GM06990 (cell line): ENCODE measurements around the gene ELAVL1.

Experiments used
- DNase-seq: peaks from one replicate; pipeline ENCODE4 v3.0.0-alpha.2; 2011; ENCODE audit not compliant: insufficient read length; ENCODE audit errors: extremely low read depth
- H3K27me3 ChIP-seq: replicated peaks from 2 replicates; pipeline ENCODE4 v1.6.0; 2011; ENCODE audit warnings: low read length; ENCODE audit not compliant: control insufficient read depth, insufficient read depth
- H3K36me3 ChIP-seq: 2 replicates; pipeline ENCODE4 v1.5.1; 2011; ENCODE audit warnings: low read length; ENCODE audit not compliant: control insufficient read depth, insufficient read depth
- H3K4me3 ChIP-seq: replicated peaks from 2 replicates; pipeline ENCODE4 v1.5.1; 2011; ENCODE audit warnings: low read depth, mild to moderate bottlenecking, control low read depth, low read length
- TF ChIP-seq, protein P1 (sequence below): IDR thresholded peaks from 2 replicates; pipeline ENCODE4 v1.5.1; 2011; ENCODE audit warnings: low read length, control low read depth, mild to moderate bottlenecking, inconsistent platforms; ENCODE audit not compliant: insufficient read depth, poor library complexity, severe bottlenecking

The ELAVL1 gene

DNA sequence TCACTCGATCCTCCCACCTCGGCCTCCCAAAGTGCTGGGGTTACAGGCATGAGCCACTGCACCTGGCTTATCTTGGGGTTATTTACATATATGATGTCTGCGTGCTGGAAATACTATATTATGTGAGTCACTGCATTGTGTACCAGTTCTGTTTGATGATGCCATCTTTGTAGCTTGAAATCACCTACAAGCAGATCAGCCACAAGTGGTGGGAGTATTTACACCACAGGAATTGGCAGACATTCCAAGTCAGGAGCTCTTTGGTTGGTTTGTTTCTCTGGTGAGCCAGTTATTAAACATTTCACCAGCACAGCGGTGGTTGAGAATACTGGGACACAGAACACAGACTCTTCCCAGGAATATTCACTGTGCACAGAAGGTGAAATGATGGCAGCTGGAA is 57.5 kb downstream of the ELAVL1 start:
- Histone ChIP-seq H3K4me3 (no peak overlapping the region), H3K36me3 (no peaks in the 10 kb centered on the region), H3K27me3 (no peaks in the 10 kb centered on the region)
- TF ChIP-seq, protein P1, sequence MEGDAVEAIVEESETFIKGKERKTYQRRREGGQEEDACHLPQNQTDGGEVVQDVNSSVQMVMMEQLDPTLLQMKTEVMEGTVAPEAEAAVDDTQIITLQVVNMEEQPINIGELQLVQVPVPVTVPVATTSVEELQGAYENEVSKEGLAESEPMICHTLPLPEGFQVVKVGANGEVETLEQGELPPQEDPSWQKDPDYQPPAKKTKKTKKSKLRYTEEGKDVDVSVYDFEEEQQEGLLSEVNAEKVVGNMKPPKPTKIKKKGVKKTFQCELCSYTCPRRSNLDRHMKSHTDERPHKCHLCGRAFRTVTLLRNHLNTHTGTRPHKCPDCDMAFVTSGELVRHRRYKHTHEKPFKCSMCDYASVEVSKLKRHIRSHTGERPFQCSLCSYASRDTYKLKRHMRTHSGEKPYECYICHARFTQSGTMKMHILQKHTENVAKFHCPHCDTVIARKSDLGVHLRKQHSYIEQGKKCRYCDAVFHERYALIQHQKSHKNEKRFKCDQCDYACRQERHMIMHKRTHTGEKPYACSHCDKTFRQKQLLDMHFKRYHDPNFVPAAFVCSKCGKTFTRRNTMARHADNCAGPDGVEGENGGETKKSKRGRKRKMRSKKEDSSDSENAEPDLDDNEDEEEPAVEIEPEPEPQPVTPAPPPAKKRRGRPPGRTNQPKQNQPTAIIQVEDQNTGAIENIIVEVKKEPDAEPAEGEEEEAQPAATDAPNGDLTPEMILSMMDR = no peak
- no peak for DNase-seq

DNA sequence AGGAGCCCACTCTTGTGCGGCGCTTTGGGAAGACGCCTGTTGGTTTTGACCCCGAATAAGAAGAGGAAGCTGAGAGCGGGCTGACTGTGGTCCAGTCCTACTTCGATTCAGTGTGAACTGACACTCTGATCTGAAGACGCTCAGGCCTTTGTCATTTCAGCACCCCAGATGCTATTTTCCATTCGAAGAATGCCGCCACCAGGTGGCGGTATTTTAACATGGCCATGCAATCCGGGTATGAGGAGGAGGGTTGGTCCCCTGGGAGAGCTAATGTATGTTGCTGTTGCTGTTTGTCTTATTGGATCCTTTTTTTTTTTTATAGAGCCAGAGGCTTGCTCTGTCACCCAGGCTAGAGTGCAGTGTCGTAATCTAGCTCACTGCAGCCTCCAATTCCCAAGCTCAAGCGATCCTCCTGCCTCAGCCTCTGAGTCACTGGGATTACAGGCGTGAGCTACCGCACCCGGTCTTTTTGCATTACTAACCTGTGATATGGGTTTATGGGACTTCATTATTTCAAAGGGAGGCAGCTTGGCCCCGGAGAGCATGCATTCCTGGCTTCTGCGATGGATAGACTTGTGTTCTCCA is 61.2 kb downstream of the ELAVL1 start:
- TF ChIP-seq, protein P1 = peak; percentile 80
- H3K36me3 ChIP-seq = peaks cover 4% of the 10 kb centered on the region
- no peaks in the 10 kb centered on the region for H3K27me3 ChIP-seq
- DNase-seq = no peak
- peak overlapping the region; percentile 64 for H3K4me3 ChIP-seq

DNA sequence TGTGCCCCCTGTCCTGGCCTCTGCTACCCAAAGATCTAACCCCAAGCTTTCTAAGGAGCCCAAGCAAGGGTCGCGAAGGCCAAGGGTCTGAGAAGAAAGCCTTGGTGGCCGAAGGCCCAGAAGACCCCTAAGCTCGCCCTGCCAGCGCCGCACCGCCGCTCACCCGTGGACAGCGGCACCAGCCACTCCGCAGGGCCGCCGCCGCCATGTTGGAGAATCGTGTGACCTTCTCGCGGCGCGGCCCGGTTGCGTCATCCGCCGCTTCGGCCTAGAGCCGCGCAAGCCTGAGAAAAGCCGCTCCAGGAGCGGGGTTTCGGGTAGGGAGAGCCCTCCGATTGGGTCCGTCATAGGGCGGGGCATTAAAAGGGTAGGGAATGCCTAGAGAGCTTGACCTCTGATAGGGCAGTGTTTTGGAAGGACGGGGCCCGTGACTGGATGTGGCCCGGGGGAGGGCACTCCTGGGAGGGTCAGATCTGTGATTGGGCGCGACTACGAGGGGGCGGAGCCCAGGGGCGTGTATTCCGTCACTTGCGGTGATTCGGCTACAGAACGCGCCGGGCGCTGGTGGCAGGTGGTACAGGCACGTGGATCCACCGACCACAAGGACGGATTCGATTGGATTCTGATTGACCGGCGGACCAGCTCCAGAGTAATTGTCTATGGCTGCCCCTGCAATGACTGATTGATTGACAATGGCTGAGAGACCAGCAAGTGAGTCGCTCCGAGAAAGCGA is 61.8 kb downstream of the ELAVL1 start, which contains the start of gene TIMM44:
Gene TIMM44, minus strand, starts transcription at position 223 of the 733 bp plus-strand sequence. Its CDS starts 15 bp downstream, at position 208.
- TF ChIP-seq, protein P1 = no peak
- H3K4me3 ChIP-seq = peak within 1 kb of the TSS; percentile 85
- H3K36me3 ChIP-seq = peaks cover 4% of the 10 kb centered on the region
- DNase-seq = peak; percentile 98
- H3K27me3 ChIP-seq = no peaks in the 10 kb centered on the region

DNA sequence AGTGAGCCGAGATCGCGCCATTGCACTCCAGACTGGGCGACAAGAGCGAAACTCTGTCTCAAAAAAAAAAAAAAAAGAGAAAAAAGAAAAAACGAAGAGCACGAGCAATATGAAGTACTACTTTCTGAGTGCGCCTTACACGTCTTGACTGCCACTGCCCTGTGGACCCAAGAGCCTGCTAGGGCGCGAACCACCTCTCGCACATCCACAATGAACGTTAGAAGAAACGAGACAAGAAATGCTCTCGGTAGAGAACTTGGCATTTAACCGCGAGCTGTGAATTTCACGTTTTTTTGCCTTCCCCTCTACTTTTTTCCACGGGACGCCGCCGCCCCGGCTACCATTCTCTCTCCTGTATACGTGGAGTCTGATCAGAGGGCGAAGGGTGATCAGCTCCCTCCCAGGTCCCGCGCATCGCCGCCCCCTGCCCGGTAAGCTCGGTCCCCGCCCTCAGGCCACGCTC is 62.4 kb downstream of the ELAVL1 start:
- TF ChIP-seq, protein P1 = no peak
- no peak for DNase-seq
- Histone ChIP-seq H3K36me3 (peaks cover 4% of the 10 kb centered on the region), H3K4me3 (peak overlapping the region; percentile 85), H3K27me3 (no peaks in the 10 kb centered on the region)

DNA sequence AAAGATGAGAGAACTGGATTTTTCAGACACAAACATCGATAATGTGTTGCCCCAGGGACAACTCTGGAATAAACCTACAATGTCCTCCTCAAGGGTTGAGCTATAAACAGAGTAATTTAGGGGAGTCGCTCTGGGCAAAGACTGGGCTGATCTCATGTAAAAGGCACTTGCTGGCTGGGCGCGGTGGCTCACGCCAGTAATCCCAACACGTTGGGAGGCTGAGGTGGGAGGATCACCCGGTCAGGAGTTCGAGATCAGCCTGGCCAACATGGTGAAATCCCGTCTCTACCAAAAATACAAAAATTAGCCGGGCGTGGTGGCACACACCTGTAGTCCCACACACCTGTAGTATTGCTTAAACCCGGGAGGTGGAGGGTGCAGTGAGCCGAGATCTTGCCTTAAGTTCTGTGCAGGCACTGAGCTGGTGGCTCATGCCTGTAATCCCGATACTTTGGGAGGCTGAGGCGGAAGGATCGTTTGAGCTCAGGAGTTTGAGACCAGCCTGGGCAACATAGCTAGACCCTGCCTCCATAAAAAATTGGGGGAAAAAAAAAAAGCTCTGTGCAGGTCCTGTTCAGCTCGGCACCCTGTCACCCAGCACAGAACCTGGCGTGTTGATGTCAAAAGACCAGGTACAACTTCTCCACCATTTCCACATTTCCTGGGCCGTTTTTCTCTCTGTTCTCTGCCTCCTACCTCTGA is 63.4 kb downstream of the ELAVL1 start:
- no peak for DNase-seq
- Histone ChIP-seq H3K4me3 (peak overlapping the region; percentile 85), H3K36me3 (peaks cover 7% of the 10 kb centered on the region), H3K27me3 (no peaks in the 10 kb centered on the region)
- TF ChIP-seq, protein P1 = no peak
